COLO829 (cell line): Measurements from ENCODE around the gene MISFA.
"Not testable (repeated sequence)": the region's sequence is repeated elsewhere in the genome, so short reads cannot be mapped to it uniquely, and the experiment has no call there.

ENCODE experiments used
- DNase-seq: peaks from one replicate; pipeline ENCODE4 v3.0.0; 2012; ENCODE audit warnings: low spot score

Gene MISFA

GRCh38 chr11:18599739-18600230 is at the start of gene MISFA:
Gene MISFA, plus strand, starts transcription at chr11:18599789. Its CDS starts 140 bp downstream, at chr11:18599929.
- DNase-seq, result no peak

GRCh38 chr11:18563090-18563730 is 36.4 kb upstream of the MISFA start:
- no peak for DNase-seq

GRCh38 chr11:18564149-18564548 is 35.4 kb upstream of the MISFA start:
- no peak for DNase-seq

GRCh38 chr11:18566406-18566805 is 33.2 kb upstream of the MISFA start:
- DNase-seq, result no peak

- DNase-seq, result no peak
Measured at GRCh38 chr11:18567081-18567480, 32.5 kb upstream of the MISFA start.

GRCh38 chr11:18575361-18575760 is 24.2 kb upstream of the MISFA start:
- DNase-seq, result no peak

GRCh38 chr11:18578975-18579598 is 20.5 kb upstream of the MISFA start:
- DNase-seq, result no peak

- DNase-seq, result no peak
Measured at GRCh38 chr11:18580113-18580766, 19.3 kb upstream of the MISFA start.

GRCh38 chr11:18581825-18582224 is 17.8 kb upstream of the MISFA start:
- no peak for DNase-seq

- peak; percentile 94 for DNase-seq
Measured at GRCh38 chr11:18588297-18589252, 11.0 kb upstream of the MISFA start, which contains the start of gene UEVLD. Gene UEVLD, minus strand, starts transcription at chr11:18588734. Its CDS starts 80 bp downstream, at chr11:18588654.

- no peak for DNase-seq
Measured at GRCh38 chr11:18590571-18590970, 9.0 kb upstream of the MISFA start.

GRCh38 chr11:18594088-18594487 is 5.5 kb upstream of the MISFA start:
- not testable (repeated sequence) for DNase-seq

- DNase-seq, result no peak
Measured at GRCh38 chr11:18594999-18595749, 4.4 kb upstream of the MISFA start.

GRCh38 chr11:18600915-18601569 is 1.5 kb downstream of the MISFA start:
- DNase-seq, result no peak

- DNase-seq, result no peak
Measured at GRCh38 chr11:18608376-18608775, 8.8 kb downstream of the MISFA start.

- no peak for DNase-seq
Measured at GRCh38 chr11:18611196-18611595, 11.6 kb downstream of the MISFA start.

- DNase-seq, result no peak
Measured at GRCh38 chr11:18612394-18612793, 12.8 kb downstream of the MISFA start.

- DNase-seq, result no peak
Measured at GRCh38 chr11:18614667-18615066, 15.1 kb downstream of the MISFA start.

GRCh38 chr11:18615628-18616392 is 16.2 kb downstream of the MISFA start:
- DNase-seq, result no peak
